ENCODE results near the gene ABHD16B. TPM values are rescaled to one million over a fixed set of nuclear protein-coding genes. Genes with fewer than 3 reads are reported as not detected.

Gene ABHD16B
- total and polyA plus RNA-seq, 2 of the 13 experiments (the other 11 are each of a cell fraction or from before 2014, with no cell fraction given) = not detected

DNA sequence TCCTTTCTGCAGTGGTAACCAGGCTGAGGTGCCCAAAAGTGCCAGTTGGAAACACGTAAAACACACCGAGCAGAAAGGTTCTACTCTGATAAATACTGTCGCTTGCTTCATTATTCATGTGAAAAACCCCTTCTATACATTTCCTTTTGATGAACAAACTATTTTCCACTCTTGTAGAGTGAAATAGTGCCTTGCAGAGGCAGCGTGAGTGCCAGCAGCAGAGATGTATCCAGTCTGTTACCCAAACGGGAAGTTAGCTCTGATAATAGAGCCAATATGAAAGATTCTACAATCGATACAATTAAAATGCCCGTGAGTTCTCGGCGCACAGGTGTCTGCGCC is 31.7 kb upstream of the ABHD16B start (continued):
- TF ChIP-seq ZNF775 (CRISPR knock-in tag; IDR thresholded peaks at IDR 0.05; ENCODE audit: borderline replicate concordance) (no peak), ARNT2 (CRISPR knock-in tag; IDR thresholded peaks at IDR 0.05; ENCODE audit: low read depth) (no peak), ZNF224 (CRISPR knock-in tag; IDR thresholded peaks at IDR 0.05) (no peak), MYC (CRISPR knock-in tag; IDR thresholded peaks at IDR 0.05; ENCODE audit: borderline replicate concordance) (no peak), PLRG1 (conservative IDR thresholded peaks at IDR 0.05) (no peak), TMF1 (CRISPR knock-in tag; IDR thresholded peaks at IDR 0.05; ENCODE audit: low read depth) (0 out of 2 replicates have a peak, but pooled peaks have one; percentile 13), EZH2 (conservative IDR thresholded peaks at IDR 0.05; ENCODE audit: low read depth, low read length) (peak; percentile 84; the same call in 1 of the 2 replicates), TAF1 (CRISPR knock-in tag; IDR thresholded peaks at IDR 0.05) (no peak), ZNF274 (CRISPR knock-in tag; IDR thresholded peaks at IDR 0.05) (no peak), RBM39 (IDR thresholded peaks at IDR 0.05; ENCODE audit: low read depth, low read length, poor library complexity, severe bottlenecking) (no peak), ZNF251 (CRISPR knock-in tag; IDR thresholded peaks at IDR 0.05) (no peak), NAIF1 (CRISPR knock-in tag; IDR thresholded peaks at IDR 0.05; ENCODE audit: borderline replicate concordance) (no peak), GFI1 (CRISPR knock-in tag; IDR thresholded peaks at IDR 0.05; ENCODE audit: borderline replicate concordance) (no peak), SALL1 (CRISPR knock-in tag; IDR thresholded peaks at IDR 0.05) (0 out of 2 replicates have a peak, but pooled peaks have one; percentile 4), MAF1 (CRISPR knock-in tag; IDR thresholded peaks at IDR 0.05; ENCODE audit: borderline replicate concordance) (no peak), ZNF777 (CRISPR knock-in tag; IDR thresholded peaks at IDR 0.05) (0 out of 2 replicates have a peak, but pooled peaks have one; percentile 3), PRMT3 (CRISPR knock-in tag; IDR thresholded peaks at IDR 0.05; ENCODE audit: borderline replicate concordance, low read depth) (no peak), ZNF431 (CRISPR knock-in tag; IDR thresholded peaks at IDR 0.05; ENCODE audit: borderline replicate concordance, low read depth) (no peak), ZNF615 (CRISPR knock-in tag; IDR thresholded peaks at IDR 0.05; ENCODE audit: borderline replicate concordance) (no peak), SMC3 (IDR thresholded peaks at IDR 0.05; ENCODE audit: low read length) (no peak)
- TF ChIP-seq, protein P1, sequence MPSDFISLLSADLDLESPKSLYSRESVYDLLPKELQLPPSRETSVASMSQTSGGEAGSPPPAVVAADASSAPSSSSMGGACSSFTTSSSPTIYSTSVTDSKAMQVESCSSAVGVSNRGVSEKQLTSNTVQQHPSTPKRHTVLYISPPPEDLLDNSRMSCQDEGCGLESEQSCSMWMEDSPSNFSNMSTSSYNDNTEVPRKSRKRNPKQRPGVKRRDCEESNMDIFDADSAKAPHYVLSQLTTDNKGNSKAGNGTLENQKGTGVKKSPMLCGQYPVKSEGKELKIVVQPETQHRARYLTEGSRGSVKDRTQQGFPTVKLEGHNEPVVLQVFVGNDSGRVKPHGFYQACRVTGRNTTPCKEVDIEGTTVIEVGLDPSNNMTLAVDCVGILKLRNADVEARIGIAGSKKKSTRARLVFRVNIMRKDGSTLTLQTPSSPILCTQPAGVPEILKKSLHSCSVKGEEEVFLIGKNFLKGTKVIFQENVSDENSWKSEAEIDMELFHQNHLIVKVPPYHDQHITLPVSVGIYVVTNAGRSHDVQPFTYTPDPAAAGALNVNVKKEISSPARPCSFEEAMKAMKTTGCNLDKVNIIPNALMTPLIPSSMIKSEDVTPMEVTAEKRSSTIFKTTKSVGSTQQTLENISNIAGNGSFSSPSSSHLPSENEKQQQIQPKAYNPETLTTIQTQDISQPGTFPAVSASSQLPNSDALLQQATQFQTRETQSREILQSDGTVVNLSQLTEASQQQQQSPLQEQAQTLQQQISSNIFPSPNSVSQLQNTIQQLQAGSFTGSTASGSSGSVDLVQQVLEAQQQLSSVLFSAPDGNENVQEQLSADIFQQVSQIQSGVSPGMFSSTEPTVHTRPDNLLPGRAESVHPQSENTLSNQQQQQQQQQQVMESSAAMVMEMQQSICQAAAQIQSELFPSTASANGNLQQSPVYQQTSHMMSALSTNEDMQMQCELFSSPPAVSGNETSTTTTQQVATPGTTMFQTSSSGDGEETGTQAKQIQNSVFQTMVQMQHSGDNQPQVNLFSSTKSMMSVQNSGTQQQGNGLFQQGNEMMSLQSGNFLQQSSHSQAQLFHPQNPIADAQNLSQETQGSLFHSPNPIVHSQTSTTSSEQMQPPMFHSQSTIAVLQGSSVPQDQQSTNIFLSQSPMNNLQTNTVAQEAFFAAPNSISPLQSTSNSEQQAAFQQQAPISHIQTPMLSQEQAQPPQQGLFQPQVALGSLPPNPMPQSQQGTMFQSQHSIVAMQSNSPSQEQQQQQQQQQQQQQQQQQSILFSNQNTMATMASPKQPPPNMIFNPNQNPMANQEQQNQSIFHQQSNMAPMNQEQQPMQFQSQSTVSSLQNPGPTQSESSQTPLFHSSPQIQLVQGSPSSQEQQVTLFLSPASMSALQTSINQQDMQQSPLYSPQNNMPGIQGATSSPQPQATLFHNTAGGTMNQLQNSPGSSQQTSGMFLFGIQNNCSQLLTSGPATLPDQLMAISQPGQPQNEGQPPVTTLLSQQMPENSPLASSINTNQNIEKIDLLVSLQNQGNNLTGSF (CRISPR knock-in tag; IDR thresholded peaks at IDR 0.05) = no peak
- TF ChIP-seq, protein P2, sequence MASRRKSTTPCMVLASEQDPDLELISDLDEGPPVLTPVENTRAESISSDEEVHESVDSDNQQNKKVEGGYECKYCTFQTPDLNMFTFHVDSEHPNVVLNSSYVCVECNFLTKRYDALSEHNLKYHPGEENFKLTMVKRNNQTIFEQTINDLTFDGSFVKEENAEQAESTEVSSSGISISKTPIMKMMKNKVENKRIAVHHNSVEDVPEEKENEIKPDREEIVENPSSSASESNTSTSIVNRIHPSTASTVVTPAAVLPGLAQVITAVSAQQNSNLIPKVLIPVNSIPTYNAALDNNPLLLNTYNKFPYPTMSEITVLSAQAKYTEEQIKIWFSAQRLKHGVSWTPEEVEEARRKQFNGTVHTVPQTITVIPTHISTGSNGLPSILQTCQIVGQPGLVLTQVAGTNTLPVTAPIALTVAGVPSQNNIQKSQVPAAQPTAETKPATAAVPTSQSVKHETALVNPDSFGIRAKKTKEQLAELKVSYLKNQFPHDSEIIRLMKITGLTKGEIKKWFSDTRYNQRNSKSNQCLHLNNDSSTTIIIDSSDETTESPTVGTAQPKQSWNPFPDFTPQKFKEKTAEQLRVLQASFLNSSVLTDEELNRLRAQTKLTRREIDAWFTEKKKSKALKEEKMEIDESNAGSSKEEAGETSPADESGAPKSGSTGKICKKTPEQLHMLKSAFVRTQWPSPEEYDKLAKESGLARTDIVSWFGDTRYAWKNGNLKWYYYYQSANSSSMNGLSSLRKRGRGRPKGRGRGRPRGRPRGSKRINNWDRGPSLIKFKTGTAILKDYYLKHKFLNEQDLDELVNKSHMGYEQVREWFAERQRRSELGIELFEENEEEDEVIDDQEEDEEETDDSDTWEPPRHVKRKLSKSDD (CRISPR knock-in tag; IDR thresholded peaks at IDR 0.05; ENCODE audit: low read depth) = no peak
- TF ChIP-seq, protein P3, sequence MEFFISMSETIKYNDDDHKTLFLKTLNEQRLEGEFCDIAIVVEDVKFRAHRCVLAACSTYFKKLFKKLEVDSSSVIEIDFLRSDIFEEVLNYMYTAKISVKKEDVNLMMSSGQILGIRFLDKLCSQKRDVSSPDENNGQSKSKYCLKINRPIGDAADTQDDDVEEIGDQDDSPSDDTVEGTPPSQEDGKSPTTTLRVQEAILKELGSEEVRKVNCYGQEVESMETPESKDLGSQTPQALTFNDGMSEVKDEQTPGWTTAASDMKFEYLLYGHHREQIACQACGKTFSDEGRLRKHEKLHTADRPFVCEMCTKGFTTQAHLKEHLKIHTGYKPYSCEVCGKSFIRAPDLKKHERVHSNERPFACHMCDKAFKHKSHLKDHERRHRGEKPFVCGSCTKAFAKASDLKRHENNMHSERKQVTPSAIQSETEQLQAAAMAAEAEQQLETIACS (CRISPR knock-in tag; IDR thresholded peaks at IDR 0.05) = no peak

Measured in HepG2 (cell line).